Measurements from ENCODE around the gene PALB2. TPM values are rescaled to one million over a fixed set of nuclear protein-coding genes. Genes with fewer than 3 reads are reported as not detected.

Gene PALB2
- total RNA-seq, 6 donors from 2014 or later = 6.4 to 32.5 (median 11.6) TPM

DNA sequence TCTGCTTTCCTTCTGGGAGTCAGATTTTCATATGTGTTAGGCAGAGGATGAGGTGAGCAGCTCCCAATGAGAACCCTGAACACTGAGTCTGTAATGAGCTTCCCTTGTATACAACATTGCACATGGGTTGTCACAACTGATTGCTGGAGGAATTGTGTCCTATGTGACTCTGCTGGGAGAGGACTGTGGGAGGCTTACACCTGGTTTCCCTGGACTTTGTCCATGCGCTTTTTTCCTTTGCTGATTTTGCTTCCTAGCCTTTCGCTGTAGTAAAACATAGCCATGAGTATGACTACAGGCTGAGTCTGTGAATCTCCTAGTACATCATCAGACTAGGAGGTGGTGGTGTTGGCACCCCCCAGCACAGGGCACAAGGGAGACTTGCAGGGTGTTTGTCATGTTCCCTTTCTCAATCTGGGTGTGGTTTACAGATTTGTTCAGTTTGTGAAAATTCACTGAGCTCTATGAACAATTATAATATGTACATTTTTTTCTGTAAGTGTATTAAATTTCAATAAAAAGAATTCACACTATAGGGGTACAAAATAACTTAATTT lies 35.9 kb upstream of the PALB2 start:
- Histone ChIP-seq H3K4me3 (no peak overlapping the region), H3K27ac (no peak overlapping the region), H3K4me1 (peaks cover 11 to 19% (median 17%) of the 10 kb centered on the region in 4 donors), H3K9me3 (no peaks in the 10 kb centered on the region), H3K27me3 (no peaks in the 10 kb centered on the region), H3K36me3 (peaks cover 0 to 31% (median 6%) of the 10 kb centered on the region in 4 donors)
- no peak for ATAC-seq (ENCODE audit: low FRiP score in 2 of 2)
- 100% methylated on average over 2 of the region's 2 CpGs for WGBS, 2 donors
- no peak for TF ChIP-seq EP300 (IDR thresholded peaks at IDR 0.05)
- TF ChIP-seq POLR2A (IDR thresholded peaks at IDR 0.05) = no peak
- TF ChIP-seq, protein P1, sequence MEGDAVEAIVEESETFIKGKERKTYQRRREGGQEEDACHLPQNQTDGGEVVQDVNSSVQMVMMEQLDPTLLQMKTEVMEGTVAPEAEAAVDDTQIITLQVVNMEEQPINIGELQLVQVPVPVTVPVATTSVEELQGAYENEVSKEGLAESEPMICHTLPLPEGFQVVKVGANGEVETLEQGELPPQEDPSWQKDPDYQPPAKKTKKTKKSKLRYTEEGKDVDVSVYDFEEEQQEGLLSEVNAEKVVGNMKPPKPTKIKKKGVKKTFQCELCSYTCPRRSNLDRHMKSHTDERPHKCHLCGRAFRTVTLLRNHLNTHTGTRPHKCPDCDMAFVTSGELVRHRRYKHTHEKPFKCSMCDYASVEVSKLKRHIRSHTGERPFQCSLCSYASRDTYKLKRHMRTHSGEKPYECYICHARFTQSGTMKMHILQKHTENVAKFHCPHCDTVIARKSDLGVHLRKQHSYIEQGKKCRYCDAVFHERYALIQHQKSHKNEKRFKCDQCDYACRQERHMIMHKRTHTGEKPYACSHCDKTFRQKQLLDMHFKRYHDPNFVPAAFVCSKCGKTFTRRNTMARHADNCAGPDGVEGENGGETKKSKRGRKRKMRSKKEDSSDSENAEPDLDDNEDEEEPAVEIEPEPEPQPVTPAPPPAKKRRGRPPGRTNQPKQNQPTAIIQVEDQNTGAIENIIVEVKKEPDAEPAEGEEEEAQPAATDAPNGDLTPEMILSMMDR (IDR thresholded peaks at IDR 0.05) = no peak
- TF ChIP-seq POLR2AphosphoS5 (IDR thresholded peaks at IDR 0.05) = no peak
- no peak for DNase-seq

DNA sequence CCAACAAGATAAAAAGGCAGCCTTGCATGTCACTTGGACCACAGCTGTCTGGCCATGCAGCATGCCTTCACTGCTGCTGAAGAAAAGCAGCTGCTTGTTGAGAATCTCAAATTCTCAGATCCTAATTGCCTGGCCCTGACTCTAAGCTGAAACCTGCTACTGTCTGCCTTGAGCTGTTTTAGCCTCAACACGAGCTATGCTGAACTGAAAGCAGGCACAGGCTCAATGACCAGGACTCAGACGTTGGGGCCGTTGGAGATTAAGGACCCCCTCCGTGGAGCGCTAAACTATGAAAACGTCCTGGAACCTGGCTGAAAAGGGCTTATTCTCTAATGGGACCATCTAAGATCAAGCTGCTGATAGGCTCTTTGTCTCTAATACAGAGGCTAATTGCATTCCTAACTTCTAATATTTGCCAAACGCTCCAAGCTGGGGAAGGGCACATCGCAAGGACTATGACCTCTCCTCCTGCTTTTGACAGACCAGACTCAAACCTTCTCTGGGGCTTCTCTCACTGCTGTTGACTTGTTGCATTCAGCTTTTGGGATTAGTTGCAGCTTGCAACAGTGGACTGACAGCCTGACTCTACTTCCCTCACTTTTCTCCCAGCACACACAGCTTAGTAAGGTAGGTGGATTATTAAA lies 33.0 kb upstream of the PALB2 start:
- H3K36me3 ChIP-seq = peaks cover 0 to 35% (median 11%) of the 10 kb centered on the region in 4 donors
- no peaks in the 10 kb centered on the region for H3K9me3 ChIP-seq
- DNase-seq (no peak), ATAC-seq (ENCODE audit: low FRiP score in 2 of 2) (no peak)
- TF ChIP-seq, protein P1 (IDR thresholded peaks at IDR 0.05) = no peak
- TF ChIP-seq POLR2A (IDR thresholded peaks at IDR 0.05) (no peak), EP300 (IDR thresholded peaks at IDR 0.05) (no peak), POLR2AphosphoS5 (IDR thresholded peaks at IDR 0.05) (no peak)
- H3K27me3 ChIP-seq = no peaks in the 10 kb centered on the region
- whole genome bisulfite sequencing, 2 donors = 81 to 88% methylated on average over 7 to 8 of the region's 8 CpGs
- peaks cover 7 to 11% (median 9%) of the 10 kb centered on the region in 4 donors for H3K4me1 ChIP-seq
- H3K27ac ChIP-seq = no peak overlapping the region
- H3K4me3 ChIP-seq = no peak overlapping the region

DNA sequence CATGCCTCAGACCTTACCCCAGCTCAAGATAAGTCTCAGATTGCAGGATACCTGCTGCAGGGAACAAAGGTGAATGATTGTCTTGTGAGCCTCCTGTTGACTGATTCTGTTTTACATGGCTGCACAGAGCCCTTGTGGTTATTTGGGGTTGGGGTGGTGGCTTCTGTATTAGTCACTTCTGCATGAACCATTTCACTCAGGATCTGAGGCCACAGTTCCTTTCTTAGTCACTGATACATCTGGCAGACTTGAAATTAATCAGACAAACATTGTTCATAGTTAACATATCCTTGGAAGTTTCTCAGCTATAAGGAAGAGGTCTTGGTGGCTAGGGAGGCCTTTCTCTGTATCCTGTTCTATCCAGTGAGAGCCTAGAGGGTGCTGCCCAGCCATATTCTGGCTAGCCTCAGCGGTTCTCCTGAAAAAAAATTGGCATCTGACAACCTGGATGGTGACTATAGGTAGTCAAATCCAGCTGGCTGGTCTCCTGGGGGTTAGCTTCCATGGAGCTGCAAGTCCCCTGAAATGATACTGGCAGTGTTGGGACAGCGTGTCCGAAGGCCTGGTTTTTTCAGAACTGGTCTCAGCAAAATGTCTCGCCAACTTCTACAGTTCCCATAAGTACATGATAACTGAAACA lies 29.1 kb upstream of the PALB2 start:
- no peak overlapping the region for H3K4me3 ChIP-seq
- no peak overlapping the region for H3K27ac ChIP-seq
- DNase-seq (no peak), ATAC-seq (ENCODE audit: low FRiP score in 2 of 2) (no peak)
- no peaks in the 10 kb centered on the region for H3K27me3 ChIP-seq
- TF ChIP-seq POLR2A (IDR thresholded peaks at IDR 0.05) = no peak
- TF ChIP-seq, protein P1 (IDR thresholded peaks at IDR 0.05) = no peak
- no peak for TF ChIP-seq EP300 (IDR thresholded peaks at IDR 0.05)
- no peak for TF ChIP-seq POLR2AphosphoS5 (IDR thresholded peaks at IDR 0.05)
- peaks cover 10 to 73% (median 43%) of the 10 kb centered on the region in 4 donors for H3K36me3 ChIP-seq
- H3K9me3 ChIP-seq = no peaks in the 10 kb centered on the region
- WGBS, 2 donors = 96 to 100% methylated on average over 3 to 4 of the region's 4 CpGs
- H3K4me1 ChIP-seq = no peaks in the 10 kb centered on the region

DNA sequence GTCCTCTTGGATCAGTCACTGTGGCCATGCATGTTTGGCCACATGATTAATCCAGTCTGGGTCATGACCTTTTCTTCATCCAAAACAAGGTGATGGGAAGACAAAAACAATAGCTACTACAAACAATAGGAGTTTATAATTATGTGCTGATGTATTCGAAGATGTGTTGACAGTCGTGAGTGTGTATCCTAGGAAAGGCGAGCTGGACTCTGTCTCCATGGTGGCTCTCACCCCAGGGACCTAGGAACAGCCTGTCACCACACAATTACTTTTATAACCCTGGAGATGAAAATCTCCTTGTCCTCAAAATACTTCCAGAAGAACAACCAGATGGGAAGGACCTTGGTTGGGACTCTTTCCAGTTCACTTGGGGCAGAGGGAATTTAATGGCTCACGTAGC lies 27.8 kb upstream of the PALB2 start:
- no peak overlapping the region for H3K27ac ChIP-seq
- peaks cover 10 to 81% (median 51%) of the 10 kb centered on the region in 4 donors for H3K36me3 ChIP-seq
- H3K9me3 ChIP-seq = no peaks in the 10 kb centered on the region
- H3K4me3 ChIP-seq = no peak overlapping the region
- H3K27me3 ChIP-seq = no peaks in the 10 kb centered on the region
- 77 to 85% methylated on average over 4 of the region's 4 CpGs for WGBS, 2 donors
- no peak for TF ChIP-seq EP300 (IDR thresholded peaks at IDR 0.05)
- TF ChIP-seq, protein P1 (IDR thresholded peaks at IDR 0.05) = no peak
- no peak for TF ChIP-seq POLR2A (IDR thresholded peaks at IDR 0.05)
- ATAC-seq (ENCODE audit: low FRiP score in 2 of 2) (no peak), DNase-seq (no peak)
- H3K4me1 ChIP-seq = no peaks in the 10 kb centered on the region
